Progenitor cell of endocrine pancreas (in vitro differentiated cells): Measurements from ENCODE around the gene FAHD2A. TPM values are rescaled to one million over a fixed set of nuclear protein-coding genes. Genes with fewer than 3 reads are reported as not detected.

Experiments used
- DNase-seq: peaks from one replicate; pipeline ENCODE4 v3.0.0; 2021; ENCODE audit warnings: low spot score; ENCODE audit not compliant: unreplicated experiment
- H3K27ac Mint-ChIP-seq: 2 replicates; pipeline ENCODE4 v1.8.0; 2021; ENCODE audit warnings: mild to moderate bottlenecking, moderate library complexity, mixed read lengths
- H3K27me3 Mint-ChIP-seq: 2 replicates; pipeline ENCODE4 v1.8.0; 2021; ENCODE audit warnings: mixed read lengths
- H3K36me3 Mint-ChIP-seq: 2 replicates; pipeline ENCODE4 v1.8.0; 2022; ENCODE audit warnings: mixed read lengths; ENCODE audit not compliant: insufficient read depth
- H3K4me1 Mint-ChIP-seq: 2 replicates; pipeline ENCODE4 v1.8.0; 2021; ENCODE audit warnings: low read depth, mixed read lengths
- H3K4me3 Mint-ChIP-seq: 2 replicates; pipeline ENCODE4 v1.8.0; 2021; ENCODE audit warnings: low read depth, mild to moderate bottlenecking, moderate library complexity, mixed read lengths
- H3K9me3 Mint-ChIP-seq: 2 replicates; pipeline ENCODE4 v1.8.0; 2021; ENCODE audit warnings: low read depth, mixed read lengths
- CTCF ChIP-seq: fragments of 200-600 bp; sonication (generic); IDR thresholded peaks from one replicate; pipeline ENCODE4 v1.5.0; 2021; ENCODE audit warnings: antibody characterized with exemption, mild to moderate bottlenecking; ENCODE audit not compliant: unreplicated experiment
- total RNA-seq: library from RNA; stranded (reverse); gene quantifications from 2 replicates; pipeline ENCODE4 v1.2.1, GENCODE V29; 2021

Gene FAHD2A
- total RNA-seq, 1 donor from 2014 or later = 28.8 TPM

- TF ChIP-seq CTCF = no peak
- no peak overlapping the region for H3K27ac Mint-ChIP-seq
- H3K4me1 Mint-ChIP-seq = no peaks in the 10 kb centered on the region
- H3K27me3 Mint-ChIP-seq = peaks cover 28% of the 10 kb centered on the region
- no peaks in the 10 kb centered on the region for H3K9me3 Mint-ChIP-seq
- H3K4me3 Mint-ChIP-seq = no peak overlapping the region
- H3K36me3 Mint-ChIP-seq = no peaks in the 10 kb centered on the region
- no peak for DNase-seq
These were observed 13.7 kb upstream of the FAHD2A start for GRCh38 chr2:95388856-95389244.

DNA sequence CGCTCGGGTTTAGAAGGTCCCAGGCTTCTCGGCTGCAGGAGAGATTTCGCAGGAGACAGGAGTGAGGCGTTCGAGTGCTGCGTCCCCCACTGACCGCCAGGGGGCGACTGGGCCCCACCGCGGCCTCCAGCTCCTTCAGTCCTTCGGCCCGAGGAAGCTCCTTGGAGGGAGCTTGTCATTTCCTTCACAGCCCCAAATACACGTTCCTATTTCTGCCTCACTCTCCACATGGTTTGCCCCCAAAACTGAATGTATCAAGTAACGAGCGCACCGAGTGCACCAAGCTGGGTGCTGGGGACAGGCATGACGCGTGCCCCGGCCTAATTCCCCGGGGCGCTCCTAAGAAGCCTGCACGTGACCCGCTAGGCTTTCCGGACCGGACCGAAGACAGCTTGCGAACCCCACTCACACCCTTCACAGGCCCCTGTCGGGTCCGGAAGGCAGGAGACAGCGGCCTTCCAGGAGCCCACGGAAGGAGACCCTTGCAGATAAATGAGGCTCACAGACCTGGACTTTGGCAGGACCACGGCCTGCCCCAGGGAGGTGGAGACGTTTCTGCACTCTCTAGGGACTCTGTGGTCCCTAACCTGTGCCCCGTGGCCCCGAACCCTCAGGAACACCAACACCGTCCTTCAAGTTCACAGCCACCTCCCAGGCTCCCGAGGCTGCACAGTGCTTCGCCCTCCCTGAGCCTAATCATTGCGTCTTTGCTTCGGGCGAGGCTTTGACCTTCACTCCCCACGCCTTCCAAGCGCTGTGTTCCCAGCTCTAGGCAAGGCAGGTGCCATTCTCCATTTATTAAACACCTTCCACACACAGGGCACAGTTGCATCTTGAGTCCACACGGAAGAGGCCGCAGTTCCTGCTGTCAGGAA, 13.0 kb upstream of the FAHD2A start:
- H3K36me3 Mint-ChIP-seq = no peaks in the 10 kb centered on the region
- no peaks in the 10 kb centered on the region for H3K4me1 Mint-ChIP-seq
- peak; percentile 92 for TF ChIP-seq CTCF
- no peak overlapping the region for H3K4me3 Mint-ChIP-seq
- peaks cover 31% of the 10 kb centered on the region for H3K27me3 Mint-ChIP-seq
- DNase-seq = peak; percentile 45
- H3K27ac Mint-ChIP-seq = no peak overlapping the region
- H3K9me3 Mint-ChIP-seq = no peaks in the 10 kb centered on the region

GRCh38 chr2:95390272-95390880, 12.1 kb upstream of the FAHD2A start:
- Mint-ChIP-seq H3K9me3 (no peaks in the 10 kb centered on the region), H3K4me3 (no peak overlapping the region), H3K4me1 (no peaks in the 10 kb centered on the region), H3K27ac (no peak overlapping the region), H3K36me3 (no peaks in the 10 kb centered on the region), H3K27me3 (peaks cover 35% of the 10 kb centered on the region)
- TF ChIP-seq CTCF = no peak
- no peak for DNase-seq

GRCh38 chr2:95390881-95391321, 11.6 kb upstream of the FAHD2A start:
- Mint-ChIP-seq H3K9me3 (no peaks in the 10 kb centered on the region), H3K27ac (no peak overlapping the region), H3K27me3 (peaks cover 40% of the 10 kb centered on the region), H3K36me3 (no peaks in the 10 kb centered on the region), H3K4me3 (no peak overlapping the region), H3K4me1 (no peaks in the 10 kb centered on the region)
- no peak for DNase-seq
- TF ChIP-seq CTCF = no peak

DNA sequence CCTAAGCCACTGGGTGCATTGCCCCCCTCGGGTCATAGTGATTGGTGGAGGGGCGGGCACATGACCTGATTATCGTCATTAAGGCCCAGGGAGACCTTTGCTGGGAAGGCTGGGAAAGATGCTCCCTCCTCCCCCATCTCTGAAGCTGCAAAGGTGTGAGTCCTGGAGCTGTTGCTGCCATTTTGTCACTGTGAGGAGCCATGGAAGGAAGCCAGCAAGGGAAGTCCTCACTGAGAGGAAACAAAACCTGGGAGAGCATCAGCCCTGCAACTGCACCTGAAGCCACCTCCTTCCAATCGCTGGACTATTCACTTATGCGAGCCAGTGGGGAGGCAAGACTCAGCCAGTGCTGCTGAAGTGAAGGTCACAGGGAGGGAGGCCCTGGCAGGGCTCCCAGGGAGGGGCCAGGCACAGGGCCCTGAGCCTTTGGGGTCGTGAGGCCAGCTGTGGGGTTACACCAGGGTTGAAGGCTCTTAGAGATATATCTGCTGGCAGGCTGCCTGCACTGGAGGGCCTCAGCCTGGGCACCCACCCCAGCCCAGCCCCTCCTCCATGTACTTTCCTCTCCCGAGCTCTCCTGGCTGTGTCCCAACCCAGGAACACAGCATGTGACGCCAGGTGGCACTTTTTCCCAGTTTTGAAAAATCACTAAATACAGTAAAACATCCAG, 10.7 kb upstream of the FAHD2A start:
- no peak for DNase-seq
- Mint-ChIP-seq H3K36me3 (no peaks in the 10 kb centered on the region), H3K9me3 (no peaks in the 10 kb centered on the region), H3K27me3 (peaks cover 44% of the 10 kb centered on the region), H3K4me1 (no peaks in the 10 kb centered on the region), H3K4me3 (no peak overlapping the region), H3K27ac (no peak overlapping the region)
- no peak for TF ChIP-seq CTCF
